IPS-15b (cell line): ENCODE results near the gene ACSM6.
A peak's percentile ranks its signal among the peaks of the same experiment; 100 is the strongest.

Experiments used
- H3K27me3 ChIP-seq: one replicate; pipeline ENCODE4 v1.6.1; 2013; ENCODE audit warnings: low read length; ENCODE audit not compliant: control insufficient read depth, insufficient read depth
- H3K36me3 ChIP-seq: one replicate; pipeline ENCODE4 v1.6.1; 2013; ENCODE audit warnings: low read length; ENCODE audit not compliant: control insufficient read depth, insufficient read depth
- H3K4me1 ChIP-seq: one replicate; pipeline ENCODE4 v1.6.1; 2013; ENCODE audit warnings: mild to moderate bottlenecking, low read length; ENCODE audit not compliant: control insufficient read depth, insufficient read depth
- H3K4me3 ChIP-seq: one replicate; pipeline ENCODE4 v1.5.1; 2013; ENCODE audit warnings: low read depth, low read length
- H3K9ac ChIP-seq: one replicate; pipeline ENCODE4 v1.6.1; 2013; ENCODE audit warnings: low read depth, mild to moderate bottlenecking, low read length
- H3K9me3 ChIP-seq: one replicate; pipeline ENCODE4 v1.6.1; 2013; ENCODE audit warnings: mild to moderate bottlenecking, low read length; ENCODE audit not compliant: control insufficient read depth, insufficient read depth

The ACSM6 gene

GRCh38 chr10:95262763-95263518 lies 68.9 kb downstream of the ACSM6 start:
- Histone ChIP-seq H3K4me3 (no peak overlapping the region), H3K9me3 (no peaks in the 10 kb centered on the region), H3K36me3 (peaks cover 41% of the 10 kb centered on the region), H3K9ac (no peak overlapping the region), H3K27me3 (no peaks in the 10 kb centered on the region), H3K4me1 (peaks cover 12% of the 10 kb centered on the region)

- Histone ChIP-seq H3K4me1 (peaks cover 12% of the 10 kb centered on the region), H3K9ac (no peak overlapping the region), H3K27me3 (no peaks in the 10 kb centered on the region), H3K9me3 (no peaks in the 10 kb centered on the region), H3K36me3 (peaks cover 45% of the 10 kb centered on the region), H3K4me3 (peak overlapping the region; percentile 2)
Observed at GRCh38 chr10:95263864-95264226, 69.8 kb downstream of the ACSM6 start.

GRCh38 chr10:95264227-95265051 lies 70.4 kb downstream of the ACSM6 start:
- peaks cover 42% of the 10 kb centered on the region for H3K36me3 ChIP-seq
- H3K4me3 ChIP-seq, result peak overlapping the region; percentile 2
- no peaks in the 10 kb centered on the region for H3K27me3 ChIP-seq
- no peaks in the 10 kb centered on the region for H3K9me3 ChIP-seq
- peaks cover 12% of the 10 kb centered on the region for H3K4me1 ChIP-seq
- H3K9ac ChIP-seq, result no peak overlapping the region

DNA sequence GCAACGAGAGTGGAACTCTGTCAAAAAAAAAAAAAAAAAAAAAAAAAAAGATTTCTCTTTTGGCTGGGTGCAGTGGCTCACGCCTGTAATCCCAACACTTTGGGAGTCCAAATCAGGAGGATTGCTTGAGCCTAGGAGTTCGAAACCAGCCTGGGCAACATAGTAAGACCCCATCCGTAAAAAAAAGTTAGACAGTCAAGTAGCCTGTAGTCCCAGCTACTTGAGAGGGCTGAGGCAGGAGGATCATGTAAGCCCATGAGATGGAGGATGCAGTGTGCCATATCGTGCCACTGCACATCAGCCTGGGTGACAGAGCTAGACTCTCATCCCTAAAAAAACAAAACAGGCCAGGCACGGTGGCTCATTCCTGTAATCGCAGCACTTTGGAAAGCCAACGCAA lies 71.5 kb downstream of the ACSM6 start:
- no peaks in the 10 kb centered on the region for H3K27me3 ChIP-seq
- peaks cover 31% of the 10 kb centered on the region for H3K36me3 ChIP-seq
- no peaks in the 10 kb centered on the region for H3K9me3 ChIP-seq
- H3K4me1 ChIP-seq, result peaks cover 12% of the 10 kb centered on the region
- H3K9ac ChIP-seq, result no peak overlapping the region
- H3K4me3 ChIP-seq, result no peak overlapping the region

DNA sequence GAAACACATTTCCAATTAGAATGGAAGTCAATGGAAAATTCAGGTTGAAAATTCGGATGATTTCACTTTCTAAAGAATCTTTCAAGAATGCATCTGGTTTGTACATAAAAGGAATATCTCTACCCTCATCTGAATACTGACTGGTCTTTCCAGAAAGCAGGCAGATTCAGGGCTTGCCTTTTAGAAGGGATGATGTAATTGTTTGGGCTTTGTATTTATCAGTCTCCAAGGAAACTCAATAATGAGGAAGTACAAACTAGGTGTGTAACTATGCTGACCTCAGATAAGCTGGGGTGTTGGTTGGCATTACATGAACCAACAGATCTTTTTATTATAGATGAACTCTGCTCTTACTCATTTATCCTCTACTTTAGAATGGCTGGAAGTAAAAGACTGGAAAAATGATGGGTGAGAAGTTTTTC lies 72.6 kb downstream of the ACSM6 start:
- H3K9ac ChIP-seq, result no peak overlapping the region
- H3K9me3 ChIP-seq, result no peaks in the 10 kb centered on the region
- peaks cover 25% of the 10 kb centered on the region for H3K36me3 ChIP-seq
- no peak overlapping the region for H3K4me3 ChIP-seq
- peaks cover 12% of the 10 kb centered on the region for H3K4me1 ChIP-seq
- no peaks in the 10 kb centered on the region for H3K27me3 ChIP-seq

DNA sequence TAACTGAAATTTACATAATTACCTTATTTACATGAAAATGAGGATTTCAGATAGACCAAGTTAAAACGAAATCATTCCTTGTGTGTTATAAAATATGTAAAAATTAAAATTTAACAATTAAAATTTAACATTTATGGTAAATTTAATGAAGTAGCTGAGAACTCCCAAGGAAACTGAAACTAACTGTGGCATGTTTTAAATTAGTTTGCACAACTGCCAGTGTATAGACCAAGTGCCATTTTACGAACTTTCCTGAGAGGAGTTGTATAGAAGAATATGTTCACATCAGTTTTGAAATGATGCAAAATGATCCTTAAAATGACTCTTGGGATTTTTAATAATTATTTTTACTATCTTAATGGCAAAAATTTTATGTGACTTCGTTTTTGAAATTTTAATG lies 73.2 kb downstream of the ACSM6 start:
- Histone ChIP-seq H3K4me1 (peaks cover 12% of the 10 kb centered on the region), H3K9me3 (no peaks in the 10 kb centered on the region), H3K27me3 (no peaks in the 10 kb centered on the region), H3K4me3 (no peak overlapping the region), H3K9ac (no peak overlapping the region), H3K36me3 (peaks cover 22% of the 10 kb centered on the region)

DNA sequence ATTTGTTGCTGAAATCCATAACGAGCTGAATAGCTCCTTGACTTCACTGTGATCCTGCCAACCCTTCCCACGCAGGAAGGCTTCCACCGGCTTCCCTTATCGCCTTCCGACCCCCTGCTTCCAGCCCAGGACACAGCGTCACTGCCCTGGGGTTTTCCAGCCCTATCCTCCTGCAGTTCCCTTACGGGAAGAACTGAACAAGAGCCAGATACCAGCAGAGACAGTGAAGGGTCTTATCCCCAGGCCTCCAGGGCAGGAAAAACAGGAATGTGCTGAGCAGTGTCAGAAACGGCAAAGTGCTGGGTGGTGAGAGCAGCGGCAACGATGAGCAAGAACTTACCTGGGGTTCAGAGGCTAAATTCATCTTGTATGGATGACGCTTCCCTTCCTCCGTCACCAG lies 74.4 kb downstream of the ACSM6 start:
- Histone ChIP-seq H3K36me3 (peaks cover 17% of the 10 kb centered on the region), H3K4me3 (no peak overlapping the region), H3K9me3 (no peaks in the 10 kb centered on the region), H3K9ac (no peak overlapping the region), H3K4me1 (peaks cover 10% of the 10 kb centered on the region), H3K27me3 (no peaks in the 10 kb centered on the region)

DNA sequence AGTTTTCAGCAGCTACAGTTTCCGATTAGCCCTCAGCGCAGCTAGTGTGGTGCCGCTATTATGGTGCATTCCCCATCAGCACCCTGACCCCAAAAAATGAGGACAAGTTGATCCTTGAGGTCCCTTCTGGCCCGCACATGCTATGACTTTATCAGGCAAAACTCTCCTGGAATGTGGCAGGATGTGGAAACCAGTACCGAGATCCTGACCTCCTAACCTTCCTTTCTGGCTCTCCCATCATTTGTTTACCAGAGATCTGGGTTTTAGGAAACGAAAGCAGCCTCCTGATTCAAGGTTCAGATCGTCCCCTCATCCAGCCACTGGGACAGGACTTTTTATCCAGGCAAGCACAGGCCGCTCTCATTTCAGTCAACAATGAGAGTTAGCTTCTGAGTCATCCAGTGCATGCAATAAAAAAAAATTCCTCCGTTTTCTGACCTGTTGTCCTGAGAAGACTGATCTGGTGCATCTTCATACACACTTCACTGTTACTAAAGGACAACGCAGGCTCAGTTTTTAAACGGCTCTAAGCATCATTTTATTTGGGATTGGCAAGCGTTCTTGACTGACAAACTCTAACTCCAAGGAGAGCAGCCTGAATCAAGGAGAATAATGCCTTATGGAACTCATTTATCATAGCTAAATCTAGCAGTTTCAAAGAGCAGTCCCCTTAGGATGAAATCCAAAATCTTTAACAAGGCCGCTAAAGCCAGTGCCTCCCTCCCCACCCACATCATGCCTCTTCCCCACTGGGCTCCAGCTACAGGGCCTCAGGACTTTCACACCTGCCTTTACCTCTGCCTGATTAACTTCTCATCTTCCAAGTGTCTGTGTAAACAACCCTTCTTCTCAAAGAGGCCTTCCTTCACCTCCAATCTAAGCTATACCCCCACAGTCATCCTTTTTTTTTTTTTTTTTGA lies 79.6 kb downstream of the ACSM6 start:
- H3K4me3 ChIP-seq, result no peak overlapping the region
- H3K9ac ChIP-seq, result no peak overlapping the region
- no peaks in the 10 kb centered on the region for H3K27me3 ChIP-seq
- H3K4me1 ChIP-seq, result peaks cover 22% of the 10 kb centered on the region
- peaks cover 8% of the 10 kb centered on the region for H3K36me3 ChIP-seq
- no peaks in the 10 kb centered on the region for H3K9me3 ChIP-seq

- Histone ChIP-seq H3K9me3 (no peaks in the 10 kb centered on the region), H3K4me1 (peaks cover 33% of the 10 kb centered on the region), H3K27me3 (no peaks in the 10 kb centered on the region), H3K4me3 (no peak overlapping the region), H3K36me3 (peaks cover 3% of the 10 kb centered on the region), H3K9ac (no peak overlapping the region)
Observed at GRCh38 chr10:95275726-95276366, 81.8 kb downstream of the ACSM6 start.

GRCh38 chr10:95276367-95277200 lies 82.5 kb downstream of the ACSM6 start:
- no peaks in the 10 kb centered on the region for H3K9me3 ChIP-seq
- H3K27me3 ChIP-seq, result no peaks in the 10 kb centered on the region
- H3K4me1 ChIP-seq, result peaks cover 39% of the 10 kb centered on the region
- H3K36me3 ChIP-seq, result peaks cover 1% of the 10 kb centered on the region
- H3K4me3 ChIP-seq, result no peak overlapping the region
- H3K9ac ChIP-seq, result no peak overlapping the region
